Fibroblast of lung (primary cell): ENCODE measurements around the gene SLC44A5. TPM values are rescaled to one million over a fixed set of nuclear protein-coding genes. Genes with fewer than 3 reads are reported as not detected.

ENCODE experiments used
- DNase-seq, 2 donors: peaks; one replicate each; pipeline versions ENCODE4 v3.0.0 to v3.0.0-alpha.2; 2010; ENCODE audit warnings: low read depth in 2 of 2
- H2AFZ ChIP-seq: 2 replicates; pipeline ENCODE4 v1.5.1; 2012; ENCODE audit warnings: low read length, control low read depth, inconsistent platforms
- H3K27ac ChIP-seq: 2 replicates; pipeline ENCODE4 v1.5.1; 2011; ENCODE audit warnings: low read length, control low read depth; ENCODE audit not compliant: insufficient read depth
- H3K27me3 ChIP-seq: 2 replicates; pipeline ENCODE4 v1.5.1; 2011; ENCODE audit warnings: mild to moderate bottlenecking, low read length; ENCODE audit not compliant: control insufficient read depth, insufficient read depth
- H3K36me3 ChIP-seq: 2 replicates; pipeline ENCODE4 v1.5.1; 2011; ENCODE audit warnings: low read length; ENCODE audit not compliant: control insufficient read depth, insufficient read depth
- H3K4me1 ChIP-seq: 2 replicates; pipeline ENCODE4 v1.5.1; 2011; ENCODE audit warnings: low read length; ENCODE audit not compliant: control insufficient read depth, insufficient read depth; ENCODE audit errors: extremely low read depth
- H3K4me2 ChIP-seq: 2 replicates; pipeline ENCODE4 v1.5.1; 2011; ENCODE audit warnings: low read length, control low read depth; ENCODE audit not compliant: insufficient read depth; ENCODE audit errors: extremely low read depth
- H3K4me3 ChIP-seq, 4 experiments: fragments of 200-600 bp in 1 of 4; sonication (generic) in 1 of 4; replicated peaks in 1 of 4; 2 replicates each; pipeline ENCODE4 v1.5.1; 2011 to 2016; ENCODE audit warnings: low read length in 4 of 4, low read depth in 3 of 4, mild to moderate bottlenecking in 3 of 4, control low read depth in 2 of 4, inconsistent platforms in 1 of 4, mixed read lengths in 1 of 4; ENCODE audit not compliant: insufficient read depth in 1 of 4; ENCODE audit errors: control extremely low read depth in 1 of 4
- H3K79me2 ChIP-seq: 2 replicates; pipeline ENCODE4 v1.5.1; 2012; ENCODE audit warnings: mild to moderate bottlenecking, low read length, inconsistent platforms; ENCODE audit not compliant: control insufficient read depth, insufficient read depth
- H3K9ac ChIP-seq: 2 replicates; pipeline ENCODE4 v1.5.1; 2011; ENCODE audit warnings: mild to moderate bottlenecking, low read length, control low read depth; ENCODE audit not compliant: insufficient read depth
- H3K9me3 ChIP-seq: 2 replicates; pipeline ENCODE4 v1.5.1; 2012; ENCODE audit warnings: low read depth, low read length; ENCODE audit not compliant: control insufficient read depth, insufficient read depth
- H4K20me1 ChIP-seq: 2 replicates; pipeline ENCODE4 v1.5.1; 2011; ENCODE audit warnings: low read length; ENCODE audit not compliant: control insufficient read depth, insufficient read depth; ENCODE audit errors: extremely low read depth
- CTCF ChIP-seq, 2 donors: IDR thresholded peaks in 1 of 2; conservative IDR thresholded peaks in 1 of 2; 1 replicate in 1 of 2; 2 replicates in 1 of 2; pipeline ENCODE4 v1.5.1; 2011 to 2012; ENCODE audit warnings: low read length in 2 of 2, control low read depth in 1 of 2, inconsistent platforms in 1 of 2, low read depth in 1 of 2, mild to moderate bottlenecking in 1 of 2
- EZH2 ChIP-seq: IDR thresholded peaks from 2 replicates; pipeline ENCODE4 v1.5.1; 2012; ENCODE audit warnings: low read length, control low read depth, mild to moderate bottlenecking; ENCODE audit errors: missing control alignments
- polyA plus RNA-seq, 2 donors: library from polyadenylated mRNA; depleted of rRNA in 1 of 2; stranded (reverse) in 1 of 2; unstranded in 1 of 2; fragments of >200 nt; gene quantifications; 2 replicates each; pipeline ENCODE4 v1.2.1, GENCODE V29; 2011 to 2012; ENCODE audit warnings: missing spikeins in 1 of 2
- total RNA-seq: library from RNA; depleted of rRNA; stranded (reverse); fragments of >200 nt; gene quantifications from 2 replicates; pipeline ENCODE4 v1.2.1, GENCODE V29; 2014

Gene SLC44A5
- total and polyA plus RNA-seq, 2 donors (not counting 1 experiment from before 2014, with no cell fraction given): under 0.01 to 0.03 TPM

DNA sequence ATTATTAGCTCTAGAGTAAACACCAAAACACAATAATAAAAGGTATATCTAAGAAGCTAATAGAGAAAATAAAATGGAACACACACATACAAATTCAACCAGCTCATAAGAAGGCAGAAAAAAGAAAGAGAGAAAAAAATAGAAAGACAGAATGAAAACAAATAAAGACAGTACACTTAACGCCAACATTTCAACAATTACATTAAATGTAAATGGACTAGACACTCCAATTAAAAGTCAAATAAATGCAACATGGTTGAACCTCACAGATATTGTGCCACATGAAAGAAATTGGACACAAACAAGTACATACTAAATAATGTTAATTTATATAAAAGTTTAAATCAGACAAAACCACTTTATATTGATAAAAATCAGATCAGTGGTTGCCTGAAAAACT, 56.0 kb downstream of the SLC44A5 start:
- no peak overlapping the region for H3K4me3 ChIP-seq

DNA sequence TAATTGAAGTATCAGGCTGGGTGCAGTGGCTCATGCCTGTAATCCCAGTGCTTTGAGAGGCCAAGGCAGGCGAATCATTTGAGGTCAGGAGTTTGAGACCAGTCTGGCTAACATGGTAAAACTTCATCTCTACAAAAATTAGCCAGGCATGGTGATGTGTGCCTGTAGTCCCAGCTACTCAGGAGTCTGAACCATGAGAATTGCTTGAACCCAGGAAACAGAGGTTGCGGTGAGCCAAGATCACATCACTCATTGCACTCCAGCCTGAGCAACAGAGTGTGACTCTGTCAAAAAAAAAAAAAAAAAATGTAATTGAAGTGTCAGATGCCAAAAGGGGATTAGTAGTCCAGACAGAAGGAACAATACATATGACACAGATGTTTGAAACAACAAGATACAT, 56.7 kb downstream of the SLC44A5 start:
- Histone ChIP-seq H3K9ac (no peak overlapping the region), H3K4me3 (no peak overlapping the region), H3K79me2 (no peaks in the 10 kb centered on the region), H3K9me3 (no peaks in the 10 kb centered on the region), H2AFZ (no peak overlapping the region), H3K27me3 (no peaks in the 10 kb centered on the region), H3K27ac (no peak overlapping the region), H4K20me1 (no peaks in the 10 kb centered on the region), H3K4me1 (no peaks in the 10 kb centered on the region), H3K36me3 (no peaks in the 10 kb centered on the region), H3K4me2 (no peak overlapping the region)
- no peak for DNase-seq
- TF ChIP-seq EZH2: no peak
- no peak for TF ChIP-seq CTCF (conservative IDR thresholded peaks at IDR 0.05 in 1 of 2, IDR thresholded peaks at IDR 0.05 in 1 of 2; ENCODE audit: low read depth in 1 of 2, low read length in 2 of 2)

More for the DNA sequence above, 56.0 kb downstream of the SLC44A5 start:
- no peak overlapping the region for H2AFZ ChIP-seq
- H3K9ac ChIP-seq: no peak overlapping the region
- H3K36me3 ChIP-seq: no peaks in the 10 kb centered on the region
- TF ChIP-seq CTCF (conservative IDR thresholded peaks at IDR 0.05 in 1 of 2, IDR thresholded peaks at IDR 0.05 in 1 of 2; ENCODE audit: low read depth in 1 of 2, low read length in 2 of 2): no peak
- TF ChIP-seq EZH2: no peak
- H3K4me1 ChIP-seq: no peaks in the 10 kb centered on the region
- H3K27me3 ChIP-seq: no peaks in the 10 kb centered on the region
- no peak for DNase-seq
- no peaks in the 10 kb centered on the region for H4K20me1 ChIP-seq
- H3K9me3 ChIP-seq: no peaks in the 10 kb centered on the region
- H3K4me2 ChIP-seq: no peak overlapping the region
- H3K79me2 ChIP-seq: no peaks in the 10 kb centered on the region
- H3K27ac ChIP-seq: no peak overlapping the region

DNA sequence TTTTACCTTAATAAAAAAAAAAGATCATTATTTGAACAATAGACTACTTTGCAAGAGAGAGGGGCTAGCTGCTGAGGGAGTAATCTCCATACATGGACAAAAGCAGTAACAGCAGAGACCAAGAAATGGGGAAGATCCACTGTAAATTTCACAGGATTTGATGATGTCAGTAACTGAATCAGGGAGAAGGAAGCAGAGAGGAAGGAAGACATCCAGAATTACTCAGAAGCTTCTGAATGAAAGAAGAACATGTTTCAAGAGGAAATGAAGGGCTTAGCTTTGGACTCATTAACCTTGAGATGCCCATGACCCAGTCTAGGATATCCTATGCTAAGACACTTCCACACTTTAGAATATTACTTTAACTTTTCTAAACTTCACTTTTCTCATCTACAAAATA, 60.4 kb downstream of the SLC44A5 start:
- TF ChIP-seq EZH2 (no peak), CTCF (conservative IDR thresholded peaks at IDR 0.05 in 1 of 2, IDR thresholded peaks at IDR 0.05 in 1 of 2; ENCODE audit: low read depth in 1 of 2, low read length in 2 of 2) (no peak)

More for the DNA sequence above, 60.4 kb downstream of the SLC44A5 start:
- Histone ChIP-seq H4K20me1 (no peaks in the 10 kb centered on the region), H3K27ac (no peak overlapping the region), H3K4me2 (no peak overlapping the region), H3K4me3 (no peak overlapping the region), H3K9me3 (no peaks in the 10 kb centered on the region), H3K36me3 (no peaks in the 10 kb centered on the region), H2AFZ (no peak overlapping the region), H3K27me3 (no peaks in the 10 kb centered on the region), H3K79me2 (no peaks in the 10 kb centered on the region), H3K4me1 (no peaks in the 10 kb centered on the region), H3K9ac (no peak overlapping the region)
- DNase-seq: no peak
